ENCODE measurements around the gene C1QTNF9.
"Not testable (repeated sequence)": the region's sequence is repeated elsewhere in the genome, so short reads cannot be mapped to it uniquely, and the experiment has no call there.

Gene C1QTNF9, protein sequence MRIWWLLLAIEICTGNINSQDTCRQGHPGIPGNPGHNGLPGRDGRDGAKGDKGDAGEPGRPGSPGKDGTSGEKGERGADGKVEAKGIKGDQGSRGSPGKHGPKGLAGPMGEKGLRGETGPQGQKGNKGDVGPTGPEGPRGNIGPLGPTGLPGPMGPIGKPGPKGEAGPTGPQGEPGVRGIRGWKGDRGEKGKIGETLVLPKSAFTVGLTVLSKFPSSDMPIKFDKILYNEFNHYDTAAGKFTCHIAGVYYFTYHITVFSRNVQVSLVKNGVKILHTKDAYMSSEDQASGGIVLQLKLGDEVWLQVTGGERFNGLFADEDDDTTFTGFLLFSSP

DNA sequence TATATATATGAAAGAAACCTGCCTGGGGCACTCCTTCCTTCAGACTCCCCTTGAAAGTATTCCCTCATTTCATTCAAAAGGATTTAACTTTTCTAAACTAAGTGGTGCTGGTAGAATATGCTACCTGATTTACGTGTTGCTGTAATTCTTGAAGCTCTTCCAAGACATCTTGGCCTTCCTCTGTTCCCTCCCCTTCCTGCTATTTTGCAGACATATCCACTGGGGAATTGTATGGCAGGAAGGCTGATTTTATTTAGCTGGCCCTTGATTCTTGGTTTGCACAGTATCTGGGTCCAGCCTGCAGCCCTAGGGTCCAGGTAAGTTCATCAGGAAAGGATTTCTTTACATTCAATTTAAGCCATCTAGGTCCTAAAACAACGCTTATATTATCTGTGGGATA lies at the start of gene C1QTNF9:
Gene C1QTNF9, plus strand, starts transcription at position 281 of the 400 bp plus-strand sequence. CDS start 6,424 bp downstream, outside the sequence.
- not testable (repeated sequence) for DNase-seq

DNA sequence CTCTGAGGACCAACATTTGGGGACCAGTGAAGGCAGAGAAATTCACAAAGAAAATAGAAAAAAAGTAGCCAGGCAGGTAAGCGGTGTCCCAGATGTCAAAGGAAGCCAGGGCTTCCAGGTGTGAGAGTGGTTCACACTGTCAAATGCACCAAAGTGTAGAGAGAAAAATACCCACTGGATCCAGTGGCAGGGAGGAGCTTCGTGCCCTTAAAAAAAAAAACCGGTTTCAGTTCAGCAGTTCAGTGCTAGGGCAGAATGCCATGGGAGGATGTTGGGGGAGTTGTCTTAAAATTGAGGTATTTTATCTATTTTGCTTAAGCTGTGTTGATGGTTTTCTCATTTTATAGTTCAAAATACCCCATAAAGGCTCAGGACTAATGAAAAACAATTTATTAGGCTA lies 47.8 kb upstream of the C1QTNF9 start:
- no peak for DNase-seq

DNA sequence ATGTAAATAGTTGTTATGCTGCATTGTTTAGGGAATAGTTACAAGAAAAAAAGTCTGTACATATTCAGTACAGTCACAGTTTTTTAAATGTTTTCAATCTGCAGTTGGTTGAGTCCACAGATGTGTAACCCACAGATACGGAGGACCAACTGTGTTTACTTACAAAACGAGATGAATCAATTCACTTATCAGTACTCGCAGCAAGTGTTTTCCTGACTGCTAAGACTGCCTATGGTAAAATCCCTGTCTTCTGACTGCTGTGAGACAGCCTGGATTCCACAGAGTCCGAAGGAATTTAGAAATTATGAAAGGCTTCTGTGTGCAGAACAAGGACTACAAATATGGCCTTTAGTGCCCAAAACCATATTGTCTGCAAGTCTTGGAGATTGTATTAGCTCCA lies 45.7 kb upstream of the C1QTNF9 start:
- DNase-seq = no peak

DNA sequence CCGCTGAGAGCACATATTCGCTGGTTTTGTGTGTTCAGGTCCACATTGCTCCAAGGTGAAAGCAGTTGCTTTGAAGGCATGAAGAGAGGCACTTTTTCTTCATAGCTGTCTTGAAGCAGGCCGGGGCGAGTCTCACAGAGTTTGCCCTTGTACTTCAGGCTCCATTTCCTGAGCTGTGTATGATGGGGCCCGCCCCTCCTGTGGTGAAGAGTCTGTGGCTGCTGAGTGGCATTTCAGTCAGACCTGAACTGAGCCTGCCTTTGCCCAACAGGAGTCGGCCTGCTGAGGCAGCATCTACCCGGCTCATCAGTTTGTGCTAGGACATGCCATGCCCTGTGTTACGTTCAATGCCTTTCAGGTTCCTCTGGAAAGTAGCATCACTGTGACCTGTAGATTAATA lies 44.4 kb upstream of the C1QTNF9 start:
- DNase-seq = no peak

DNA sequence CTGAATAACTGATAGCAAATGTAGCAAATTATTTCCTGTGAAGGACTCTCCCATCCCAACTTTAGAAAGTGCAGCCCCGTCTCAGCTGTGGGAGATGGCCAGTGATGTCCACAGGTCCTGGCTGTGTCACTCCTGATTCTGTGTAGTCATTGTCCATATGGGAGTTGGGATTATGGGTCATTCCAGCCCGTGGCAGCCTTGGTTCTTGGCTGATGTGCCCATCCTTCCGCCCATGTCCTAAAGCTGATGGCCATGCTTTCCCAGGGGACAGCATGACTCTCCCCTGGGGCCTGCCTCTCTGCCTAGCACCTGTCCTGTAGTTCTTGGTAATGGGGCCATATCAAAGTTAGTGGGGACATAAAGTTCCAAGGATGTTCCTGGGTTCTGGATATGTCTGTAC lies 43.9 kb upstream of the C1QTNF9 start:
- no peak for DNase-seq

DNA sequence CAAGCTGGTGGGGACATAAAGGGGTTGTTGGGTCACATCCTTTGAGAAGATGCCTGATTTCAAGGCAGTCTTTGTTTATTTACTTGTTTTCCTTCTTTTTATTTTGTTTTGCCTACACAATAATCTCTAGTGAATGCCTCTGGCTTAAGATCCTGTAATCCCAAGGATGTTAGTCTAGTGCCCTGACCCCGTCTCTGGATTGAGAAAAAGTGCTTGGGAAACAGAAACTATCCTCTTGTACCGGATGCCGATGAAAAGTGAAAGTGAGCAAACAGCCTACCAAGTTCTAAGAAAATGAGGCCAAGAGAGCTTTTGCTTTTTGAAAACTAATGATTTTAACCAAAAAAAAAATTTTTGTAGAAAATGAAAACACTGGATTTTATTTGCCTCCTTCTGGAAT lies 42.1 kb upstream of the C1QTNF9 start:
- no peak for DNase-seq

DNA sequence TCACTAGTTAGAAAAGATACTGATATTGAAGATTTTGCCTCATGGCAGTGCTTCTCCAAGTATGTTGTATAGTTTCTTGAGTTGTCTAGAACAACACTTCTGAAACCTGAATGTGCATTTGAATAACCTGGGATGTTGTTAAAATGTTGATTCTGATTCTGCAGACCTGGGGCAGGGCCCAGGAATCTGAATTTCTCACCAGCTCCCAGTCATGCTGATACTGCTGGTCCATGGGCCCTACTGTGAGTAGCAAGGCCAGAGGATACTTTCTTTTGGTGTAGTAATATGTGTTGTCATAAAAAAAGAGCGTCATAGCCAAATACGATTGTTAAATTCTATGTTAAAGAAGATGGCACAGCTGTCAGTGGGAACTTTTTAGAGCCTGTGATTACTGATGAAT lies 41.6 kb upstream of the C1QTNF9 start:
- no peak for DNase-seq

DNA sequence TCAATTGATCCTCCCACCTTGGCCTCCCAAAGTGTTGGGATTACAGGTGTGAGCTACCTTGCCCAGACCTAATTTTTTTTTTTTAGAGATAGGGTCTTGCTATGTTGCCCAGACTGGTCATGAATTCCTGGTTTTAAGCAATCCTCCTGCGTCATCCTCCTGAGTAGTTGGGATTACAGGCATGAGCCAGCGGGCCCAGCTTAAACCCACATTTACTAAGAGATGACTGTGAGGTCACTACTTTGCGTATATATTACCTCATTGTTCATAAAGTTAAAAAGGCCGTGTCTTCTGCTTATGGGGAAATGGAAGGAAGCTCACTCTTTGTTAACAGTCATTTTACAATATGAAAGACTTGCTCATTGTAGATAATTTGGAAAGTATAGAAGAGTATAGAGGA lies 39.6 kb upstream of the C1QTNF9 start:
- DNase-seq = no peak

DNA sequence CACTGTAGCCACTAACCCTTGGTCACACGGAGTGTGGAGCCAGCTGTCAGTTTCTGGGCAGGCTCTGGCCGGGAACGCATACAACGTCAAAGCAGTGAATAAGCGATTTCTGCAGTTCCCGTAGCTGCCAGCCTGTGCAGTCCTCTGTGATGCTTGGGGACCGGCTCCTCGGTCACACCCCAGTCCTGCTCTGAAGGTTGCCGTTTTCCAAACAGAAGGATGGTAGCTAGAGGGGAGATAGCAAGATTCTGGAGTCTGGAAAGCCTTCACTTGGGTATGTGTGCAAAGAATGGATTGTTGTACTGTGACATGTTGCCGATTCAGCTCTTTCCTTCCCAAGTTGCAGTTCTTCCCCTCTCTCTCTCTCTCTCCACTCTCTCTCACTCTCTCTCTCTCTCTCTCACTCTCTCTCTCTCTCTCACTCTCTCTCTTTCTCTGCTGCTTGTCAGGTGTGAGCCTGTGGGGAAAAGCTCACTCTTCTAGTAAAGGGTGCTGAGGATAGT lies 38.7 kb upstream of the C1QTNF9 start:
- DNase-seq = no peak

DNA sequence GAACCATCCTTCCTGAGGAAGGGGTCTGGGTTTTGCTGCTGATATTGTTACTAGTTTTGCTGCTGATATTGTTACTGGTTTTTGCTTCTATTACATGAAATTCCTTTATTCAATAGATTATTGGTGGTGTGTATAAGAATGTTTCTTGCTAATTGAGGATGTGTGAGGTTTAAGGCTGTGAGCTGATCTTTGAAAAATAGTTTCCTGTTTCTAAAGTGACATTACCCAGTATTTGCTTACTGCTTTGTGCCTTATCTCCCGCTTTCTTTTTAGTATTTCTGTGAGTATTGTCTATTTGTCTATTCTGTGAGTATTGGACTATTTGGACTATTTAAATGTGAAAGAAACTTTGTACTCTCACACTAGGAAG lies 38.2 kb upstream of the C1QTNF9 start:
- DNase-seq = no peak

DNA sequence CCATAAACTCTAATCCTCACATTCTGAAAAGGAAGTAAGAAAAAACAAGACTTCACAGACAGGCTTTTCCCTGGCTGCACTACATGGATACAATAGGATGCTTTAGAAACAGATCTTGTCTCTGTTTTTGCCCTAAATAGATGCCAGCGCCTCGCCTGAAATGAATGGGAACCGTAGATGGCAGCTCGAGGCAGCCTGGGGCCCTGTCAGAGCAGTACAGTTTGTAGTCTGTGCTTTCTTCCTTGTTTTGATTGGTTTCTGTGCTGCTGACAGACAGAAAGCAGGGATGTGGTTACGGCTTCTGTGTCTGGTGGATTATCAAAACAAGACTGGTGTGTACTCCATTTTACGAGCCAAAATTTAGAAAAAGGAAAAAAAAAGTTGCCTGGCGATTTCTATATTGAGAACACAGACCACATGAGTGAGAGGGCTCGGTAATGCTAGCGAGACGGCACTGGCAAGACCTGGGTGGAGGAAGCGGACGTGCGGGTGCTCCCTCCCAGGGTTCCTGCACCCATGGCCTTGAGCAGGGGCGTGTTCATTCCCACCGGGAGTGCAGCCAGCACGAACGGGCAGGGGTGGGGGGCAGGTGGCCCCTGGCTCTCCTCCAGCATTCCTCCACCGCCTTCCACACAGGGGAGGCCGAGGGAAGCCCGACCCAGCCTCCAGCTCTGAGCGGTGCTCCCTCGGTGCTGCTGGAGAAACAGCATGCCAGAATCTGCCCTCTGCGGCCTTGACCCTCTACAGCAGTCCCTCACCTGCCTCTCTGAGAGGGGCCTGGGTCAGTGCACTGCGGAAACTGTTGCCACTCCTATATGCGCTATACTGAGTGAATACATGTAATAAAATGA lies 37.6 kb upstream of the C1QTNF9 start:
- DNase-seq = no peak

DNA sequence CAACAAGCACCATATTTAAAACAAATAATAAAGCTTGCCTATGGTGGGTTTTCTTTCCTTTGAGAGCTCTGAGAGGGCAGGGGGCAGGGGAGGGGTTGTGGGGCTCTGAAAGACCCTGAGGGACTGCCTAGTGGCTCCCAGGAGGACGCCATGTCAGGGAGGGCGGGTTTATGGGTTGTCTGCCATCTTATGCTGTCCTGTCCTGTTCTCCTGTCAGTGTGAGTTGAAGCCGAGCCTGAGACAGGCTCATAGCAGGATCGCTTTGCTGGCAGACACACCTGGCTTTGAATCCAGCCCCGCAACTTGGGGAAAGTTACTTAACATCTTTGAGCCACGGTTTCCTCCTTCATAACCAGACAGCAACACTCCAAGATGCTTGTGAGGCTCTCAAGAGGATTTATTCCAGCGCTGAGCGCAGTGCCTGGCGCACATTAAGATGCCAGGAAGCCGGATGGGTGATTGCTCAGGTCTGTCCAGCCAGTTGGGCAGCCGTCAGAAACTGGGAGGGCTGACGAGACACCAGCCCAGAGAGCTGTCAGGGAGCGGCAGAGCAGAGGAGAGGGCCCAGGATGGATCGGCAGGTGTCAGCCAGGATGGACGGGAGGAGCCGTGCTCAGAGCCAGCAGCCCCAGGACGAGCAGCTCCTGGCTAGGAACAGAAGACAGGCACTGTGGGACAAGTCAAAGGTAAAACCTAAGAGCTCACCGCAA lies 36.8 kb upstream of the C1QTNF9 start:
- DNase-seq = no peak

DNA sequence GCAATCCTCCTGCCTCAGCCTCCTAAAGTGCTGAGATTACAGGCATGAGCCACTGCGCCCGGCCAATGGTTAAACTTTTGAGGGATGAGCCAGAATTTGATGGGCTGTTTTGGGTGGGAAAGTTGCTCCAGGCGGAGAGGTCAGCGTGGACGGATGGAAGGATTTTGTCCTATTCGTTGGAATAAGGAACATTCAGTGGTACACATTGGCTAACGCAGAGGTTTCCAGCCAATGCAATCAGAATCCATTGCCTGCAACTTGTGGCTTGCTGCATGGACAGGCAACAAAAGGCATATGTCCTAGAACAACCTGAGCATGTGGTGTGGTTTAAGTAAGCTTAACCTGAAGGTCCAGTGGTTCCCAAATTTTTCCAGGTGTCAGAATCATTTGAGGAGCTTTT lies 35.5 kb upstream of the C1QTNF9 start:
- no peak for DNase-seq

DNA sequence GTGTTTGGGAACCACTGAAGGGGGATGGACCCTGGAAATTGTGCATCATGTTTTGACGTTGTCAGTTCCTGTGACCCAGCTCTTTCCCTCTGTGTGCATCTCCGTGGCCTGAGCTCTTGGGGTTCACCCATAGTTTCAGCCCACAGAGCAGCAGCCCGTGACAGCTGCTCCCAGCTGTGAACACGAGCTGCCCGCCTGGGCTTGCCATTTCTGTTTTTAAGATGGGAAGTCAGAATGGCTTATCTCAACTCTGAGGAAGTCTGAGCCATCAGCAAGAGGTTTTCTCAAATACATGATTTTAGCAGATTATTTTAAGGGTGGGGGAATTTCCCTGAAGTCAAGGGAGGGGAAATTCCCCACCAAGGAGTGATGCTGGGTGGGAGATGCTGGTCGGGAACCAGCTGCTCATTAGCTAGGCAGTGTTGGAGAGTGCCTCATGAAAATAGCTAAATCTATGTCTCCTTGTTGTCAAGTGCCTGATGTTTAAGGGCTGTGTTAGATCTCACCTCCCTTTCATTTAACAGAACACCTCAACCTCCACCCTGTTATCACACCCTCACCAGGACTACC lies 34.8 kb upstream of the C1QTNF9 start:
- no peak for DNase-seq

DNA sequence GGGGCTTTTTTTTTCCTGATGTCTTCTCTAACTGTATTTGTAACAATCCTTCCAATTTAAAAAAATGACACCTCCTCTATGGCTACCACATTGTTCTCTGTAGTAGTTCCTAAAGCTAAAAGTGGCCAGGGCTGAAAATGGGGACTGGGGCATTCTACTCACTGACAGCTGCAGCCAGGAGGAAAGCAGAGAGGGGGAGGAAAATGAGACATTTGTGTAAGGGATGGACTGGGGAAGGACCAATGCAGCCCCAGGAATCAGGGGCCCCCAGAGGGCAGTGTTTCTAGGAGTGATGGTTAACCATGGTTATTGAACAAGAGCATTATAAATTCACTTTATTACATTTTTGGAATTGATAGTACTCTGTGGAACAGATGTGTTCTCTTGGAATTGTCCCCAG lies 34.3 kb upstream of the C1QTNF9 start:
- no peak for DNase-seq

DNA sequence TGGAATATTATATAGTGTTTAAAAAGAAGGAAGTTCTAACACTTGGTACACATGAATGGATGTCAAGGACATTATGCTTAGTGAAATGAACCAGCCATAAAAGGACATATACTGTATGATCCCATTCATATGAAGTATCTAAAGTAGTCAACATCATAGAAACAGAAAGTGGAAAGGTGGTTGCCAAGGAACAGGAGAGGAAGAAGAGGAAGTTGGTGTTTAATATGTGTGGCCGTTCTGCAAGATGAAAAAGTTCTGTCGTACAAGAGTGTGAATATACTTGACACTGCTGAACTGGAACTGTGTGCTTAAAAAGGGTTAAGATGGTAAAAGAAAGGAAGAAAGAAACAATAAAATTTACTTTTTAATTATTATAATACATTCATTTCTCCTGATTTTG lies 33.1 kb upstream of the C1QTNF9 start:
- no peak for DNase-seq

DNA sequence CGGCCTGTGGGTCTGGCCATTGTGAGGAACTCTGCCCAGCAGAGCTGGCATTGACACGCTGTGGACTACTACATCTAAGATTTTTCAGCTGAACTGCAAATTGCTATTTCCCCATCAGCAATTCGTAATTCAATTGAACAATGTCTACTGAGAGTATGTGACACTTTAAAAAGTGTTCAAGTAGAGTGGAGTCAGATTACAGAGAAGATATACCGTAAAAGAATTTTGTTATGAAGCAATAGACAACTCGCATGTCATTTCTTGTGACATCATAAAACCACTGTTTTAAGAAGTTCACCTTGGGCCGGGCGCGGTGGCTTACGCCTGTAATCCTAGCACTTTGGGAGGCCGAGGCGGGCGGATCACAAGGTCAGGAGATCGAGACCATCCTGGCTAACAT lies 32.5 kb upstream of the C1QTNF9 start:
- no peak for DNase-seq

DNA sequence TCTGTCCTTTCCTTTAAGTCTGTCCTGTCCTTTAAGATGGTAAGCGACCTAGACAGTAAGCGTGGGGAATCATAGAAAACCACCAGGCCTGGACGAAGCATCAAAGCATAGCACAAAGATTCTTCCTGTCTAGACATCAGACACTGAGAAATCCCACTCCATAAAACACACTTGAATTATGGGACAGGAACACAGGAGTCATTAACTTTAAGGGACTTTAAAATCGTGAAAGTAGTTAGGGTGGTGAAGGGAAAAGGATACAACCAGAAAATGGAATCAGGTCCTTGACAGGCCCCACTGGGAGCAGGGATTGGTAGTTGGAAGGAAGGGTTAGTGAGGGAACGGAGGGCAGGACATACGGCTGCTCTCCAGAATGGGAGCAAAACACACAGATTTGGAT lies 31.6 kb upstream of the C1QTNF9 start:
- DNase-seq = no peak

DNA sequence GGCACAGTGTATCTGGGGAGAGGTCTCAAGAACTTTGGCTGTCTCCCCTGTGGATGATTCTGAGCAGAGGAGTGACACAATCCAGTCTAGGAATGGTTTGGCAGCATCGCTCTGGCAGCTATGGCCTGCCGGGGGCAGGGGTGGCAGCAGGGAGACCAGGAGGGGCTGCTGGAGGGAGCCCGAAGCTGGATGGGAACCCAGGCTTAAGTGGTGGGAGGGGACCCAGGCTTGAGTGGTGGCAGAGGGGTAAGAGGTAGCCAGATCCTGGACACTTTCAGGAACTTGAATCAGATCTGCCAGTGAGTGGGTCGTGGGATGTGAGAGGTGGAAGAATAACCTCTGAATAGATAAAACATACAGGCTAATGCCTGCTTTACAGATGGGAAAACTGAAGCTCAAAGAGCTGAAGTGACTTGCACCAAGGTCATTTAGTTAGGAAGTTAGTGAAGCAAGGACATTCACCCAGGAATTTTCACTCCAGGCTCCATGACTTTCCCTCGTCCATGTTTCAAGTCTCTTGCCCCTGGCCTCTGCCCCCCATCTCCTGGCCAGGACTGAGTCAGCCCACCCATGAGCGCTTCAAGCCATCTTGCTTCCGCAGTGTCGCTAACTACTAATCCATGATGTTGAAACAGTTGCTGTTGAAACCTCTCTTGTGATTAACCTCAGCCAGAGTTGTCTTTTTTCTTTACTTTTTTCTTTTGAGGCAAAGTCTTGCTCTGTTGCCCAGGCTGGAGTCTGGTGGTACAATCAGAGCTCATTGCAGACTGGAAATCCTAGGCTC lies 29.9 kb upstream of the C1QTNF9 start:
- no peak for DNase-seq

DNA sequence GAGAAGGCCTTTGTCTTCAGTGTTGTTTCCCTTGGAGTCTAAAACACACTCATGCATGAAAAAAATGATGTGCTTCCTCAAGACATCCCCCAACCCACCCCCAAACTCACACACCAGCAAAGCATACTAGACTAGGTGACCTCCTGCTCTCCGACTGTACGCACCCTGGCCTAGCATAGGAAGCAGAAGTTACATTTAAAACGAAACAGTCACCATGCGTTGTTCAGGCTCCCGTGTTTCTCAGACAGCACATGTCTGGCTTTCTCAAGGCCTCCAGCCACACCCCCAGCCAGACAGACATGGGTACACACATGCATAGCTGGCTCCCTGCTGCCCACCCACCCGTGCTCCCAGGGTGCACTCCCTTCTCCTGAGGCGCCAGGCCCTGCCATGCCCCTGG lies 28.7 kb upstream of the C1QTNF9 start:
- DNase-seq = no peak

DNA sequence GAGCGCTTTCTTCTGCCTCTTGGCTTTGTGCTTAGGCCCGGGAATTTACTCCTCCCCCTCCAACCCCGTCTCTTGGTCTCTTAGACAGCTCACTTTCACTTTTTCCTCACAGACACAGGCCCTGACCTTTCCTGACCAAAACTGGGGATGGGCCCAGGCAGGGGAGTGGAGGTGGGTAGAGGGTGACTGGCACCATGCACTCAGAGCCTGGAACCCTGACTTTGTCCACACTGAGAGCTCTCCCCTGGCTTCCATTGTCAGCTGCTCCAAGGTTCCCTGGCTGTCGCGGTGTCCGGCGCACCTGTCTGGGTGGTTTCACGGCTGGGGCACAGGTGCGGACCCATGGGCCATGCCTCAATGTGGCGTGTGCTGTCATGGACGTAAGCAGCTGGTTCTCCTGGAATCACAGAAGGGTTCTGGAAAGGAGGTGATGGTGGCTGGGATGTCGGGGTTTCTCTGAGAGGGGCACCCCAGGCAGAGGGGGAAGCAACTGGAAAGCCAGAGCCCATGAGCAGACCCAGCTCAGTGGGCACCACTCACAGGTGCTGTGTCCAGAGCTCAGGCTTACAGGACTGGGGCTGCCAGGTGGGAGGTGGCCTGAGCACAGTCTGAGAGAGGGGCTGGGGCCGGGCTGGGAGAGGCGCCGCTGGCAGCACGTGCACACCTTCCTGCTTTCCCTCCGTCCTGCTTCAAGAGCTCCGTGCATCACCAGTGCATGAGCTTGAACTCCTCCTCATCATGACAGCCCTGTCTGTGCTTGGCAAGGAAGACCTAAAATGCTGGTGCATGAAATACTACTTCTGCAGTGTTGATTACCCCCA lies 28.0 kb upstream of the C1QTNF9 start:
- DNase-seq = no peak

All from NCI-H446 (cell line).